Keratinocyte (primary cell): ENCODE measurements around the gene OTOA. TPM values are rescaled to one million over a fixed set of nuclear protein-coding genes. Genes with fewer than 3 reads are reported as not detected.

Source experiments
- DNase-seq: peaks from one replicate; pipeline ENCODE4 v3.0.0-alpha.2; 2011; ENCODE audit warnings: low read depth, missing footprints, low spot score
- FAIRE-seq: peaks from 2 replicates; lab custom pipeline; 2011; peaks lifted over from hg19 to GRCh38; lab: Jason Lieb, UNC
- H2AFZ ChIP-seq: 2 replicates; pipeline ENCODE4 v1.6.0; 2012; ENCODE audit warnings: low read length, control low read depth, inconsistent platforms; ENCODE audit not compliant: control insufficient read depth
- H3K27ac ChIP-seq: 2 replicates; pipeline ENCODE4 v1.5.1; 2011; ENCODE audit warnings: low read length; ENCODE audit not compliant: control insufficient read depth, insufficient read depth
- H3K27me3 ChIP-seq: 3 replicates; pipeline ENCODE4 v1.6.0; 2011; ENCODE audit warnings: low read length; ENCODE audit not compliant: control insufficient read depth, insufficient read depth; ENCODE audit errors: extremely low read depth
- H3K36me3 ChIP-seq, 2 experiments: 2 replicates in 1 of 2; 3 replicates in 1 of 2; pipeline ENCODE4 v1.5.1; 2011; ENCODE audit warnings: low read length in 2 of 2, mild to moderate bottlenecking in 1 of 2; ENCODE audit not compliant: control insufficient read depth in 2 of 2, insufficient read depth in 2 of 2; ENCODE audit errors: extremely low read depth in 1 of 2
- H3K4me1 ChIP-seq: 3 replicates; pipeline ENCODE4 v1.5.1; 2011; ENCODE audit warnings: low read length; ENCODE audit not compliant: control insufficient read depth, insufficient read depth; ENCODE audit errors: extremely low read depth
- H3K4me2 ChIP-seq: 3 replicates; pipeline ENCODE4 v1.6.0; 2011; ENCODE audit warnings: low read depth, low read length; ENCODE audit not compliant: control insufficient read depth, insufficient read depth; ENCODE audit errors: extremely low read depth
- H3K4me3 ChIP-seq, 3 experiments: fragments of 200-600 bp in 1 of 3; sonication (generic) in 1 of 3; 2 replicates in 2 of 3; 3 replicates in 1 of 3; pipeline ENCODE4 v1.5.1; 2011 to 2016; ENCODE audit warnings: low read length in 3 of 3, mild to moderate bottlenecking in 3 of 3, control low read depth in 2 of 3, inconsistent platforms in 1 of 3, low read depth in 1 of 3, mixed read lengths in 1 of 3, mixed run types in 1 of 3, moderate library complexity in 1 of 3; ENCODE audit not compliant: control insufficient read depth in 2 of 3, insufficient read depth in 2 of 3; ENCODE audit errors: extremely low read depth in 1 of 3
- H3K79me2 ChIP-seq: 2 replicates; pipeline ENCODE4 v1.6.0; 2012; ENCODE audit warnings: low read length; ENCODE audit not compliant: control insufficient read depth, insufficient read depth
- H3K9ac ChIP-seq: 3 replicates; pipeline ENCODE4 v1.6.0; 2011; ENCODE audit warnings: low read length; ENCODE audit not compliant: control insufficient read depth, insufficient read depth; ENCODE audit errors: extremely low read depth
- H3K9me1 ChIP-seq: 3 replicates; pipeline ENCODE4 v1.6.0; 2011; ENCODE audit warnings: low read length; ENCODE audit not compliant: control insufficient read depth, insufficient read depth; ENCODE audit errors: extremely low read depth
- H3K9me3 ChIP-seq: 2 replicates; pipeline ENCODE4 v1.5.1; 2012; ENCODE audit warnings: low read depth, low read length; ENCODE audit not compliant: control insufficient read depth
- H4K20me1 ChIP-seq: 3 replicates; pipeline ENCODE4 v1.6.0; 2011; ENCODE audit warnings: low read length; ENCODE audit not compliant: control insufficient read depth, insufficient read depth; ENCODE audit errors: extremely low read depth
- EZH2 ChIP-seq: IDR thresholded peaks from one replicate; pipeline ENCODE4 v1.6.1; 2012; ENCODE audit warnings: inconsistent platforms, mild to moderate bottlenecking, low read length, moderate library complexity
- dilution Hi-C: fragments of 300-500 bp; cut with MboI; formaldehyde crosslinking; loops from one replicate; pipeline ENCODE4 v1.7.0; 2020; ENCODE audit warnings: low sequenced_read_pairs; ENCODE audit not compliant: extremely low pct_ligation_motif_present
- polyA plus RNA-seq, 5 experiments: library from polyadenylated mRNA; depleted of rRNA in 3 of 5; stranded (reverse) in 3 of 5; stranded (forward) in 1 of 5; unstranded in 1 of 5; fragments of >200 nt; gene quantifications; 1 replicate in 1 of 5; 2 replicates in 3 of 5; 3 replicates in 1 of 5; pipeline versions ENCODE4 v1.2.1 to v1.2.3, GENCODE V29; 2011 to 2012; ENCODE audit warnings: missing spikeins in 2 of 5, low read depth in 1 of 5, low replicate concordance in 1 of 5
- TF ChIP-seq, protein P1 (sequence below), 3 experiments: IDR thresholded peaks in 1 of 3; conservative IDR thresholded peaks in 1 of 3; optimal IDR thresholded peaks in 1 of 3; 2 replicates in 2 of 3; 3 replicates in 1 of 3; pipeline versions ENCODE3 to v1.5.1; 2011; ENCODE audit warnings: low read length in 3 of 3, mild to moderate bottlenecking in 3 of 3, moderate library complexity in 2 of 3, control low read depth in 1 of 3, inconsistent platforms in 1 of 3; ENCODE audit not compliant: insufficient read depth in 2 of 3; ENCODE audit errors: extremely low read depth in 1 of 3

Gene OTOA
- polyA plus RNA-seq, 1 donor (not counting 4 experiments of a cell fraction or from before 2014, with no cell fraction given), result not detected

DNA sequence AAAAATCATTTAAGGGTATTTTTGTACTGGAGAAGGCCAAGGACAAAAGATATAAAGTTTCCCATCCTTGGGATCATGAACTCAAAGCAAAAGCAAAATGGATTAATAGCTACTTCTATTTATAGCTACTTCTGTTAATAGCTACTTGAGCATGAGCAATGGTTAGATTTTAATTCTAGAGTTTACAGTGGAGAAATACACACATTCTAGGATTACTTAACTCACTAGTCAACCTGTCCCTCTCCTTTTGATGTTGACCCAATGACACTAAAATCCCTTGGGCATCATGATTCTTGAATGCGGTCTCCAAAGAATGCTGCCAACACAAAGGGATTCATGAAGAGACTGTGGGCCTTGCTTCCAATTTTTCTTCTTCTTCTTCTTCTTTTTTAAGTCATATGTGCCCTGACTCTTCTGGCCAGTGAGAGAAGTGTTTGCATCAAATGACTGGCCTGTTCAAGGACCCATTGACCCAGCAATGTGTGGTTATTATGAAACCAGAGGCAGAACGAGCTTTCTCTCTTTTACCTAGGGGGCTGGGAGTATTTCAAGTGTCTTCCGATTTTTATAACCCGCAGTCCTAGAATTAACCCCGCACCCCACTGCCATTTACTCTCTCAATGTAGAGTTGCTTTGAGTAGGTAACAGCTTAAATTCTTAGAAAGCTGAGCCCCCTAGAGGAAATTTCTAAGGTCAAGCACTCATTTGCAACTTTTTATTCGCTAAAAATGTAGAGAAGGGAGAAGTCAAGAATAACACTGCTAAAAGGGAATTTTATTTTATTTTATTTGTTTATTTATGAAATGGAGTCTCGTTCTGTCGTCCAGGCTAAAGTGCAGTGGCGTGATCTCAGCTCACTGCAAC, 34.6 kb downstream of the OTOA start:
- Histone ChIP-seq H3K9me1 (no peaks in the 10 kb centered on the region), H3K4me2 (no peak overlapping the region), H3K36me3 (no peaks in the 10 kb centered on the region), H2AFZ (no peak overlapping the region), H3K4me1 (peaks cover 4% of the 10 kb centered on the region), H4K20me1 (no peaks in the 10 kb centered on the region), H3K27me3 (no peaks in the 10 kb centered on the region), H3K79me2 (no peaks in the 10 kb centered on the region), H3K9ac (no peak overlapping the region), H3K27ac (no peak overlapping the region), H3K9me3 (no peaks in the 10 kb centered on the region), H3K4me3 (no peak overlapping the region)
- dilution Hi-C loops, result no loop called here
- no peak for FAIRE-seq
- no peak for TF ChIP-seq EZH2
- TF ChIP-seq, protein P1, sequence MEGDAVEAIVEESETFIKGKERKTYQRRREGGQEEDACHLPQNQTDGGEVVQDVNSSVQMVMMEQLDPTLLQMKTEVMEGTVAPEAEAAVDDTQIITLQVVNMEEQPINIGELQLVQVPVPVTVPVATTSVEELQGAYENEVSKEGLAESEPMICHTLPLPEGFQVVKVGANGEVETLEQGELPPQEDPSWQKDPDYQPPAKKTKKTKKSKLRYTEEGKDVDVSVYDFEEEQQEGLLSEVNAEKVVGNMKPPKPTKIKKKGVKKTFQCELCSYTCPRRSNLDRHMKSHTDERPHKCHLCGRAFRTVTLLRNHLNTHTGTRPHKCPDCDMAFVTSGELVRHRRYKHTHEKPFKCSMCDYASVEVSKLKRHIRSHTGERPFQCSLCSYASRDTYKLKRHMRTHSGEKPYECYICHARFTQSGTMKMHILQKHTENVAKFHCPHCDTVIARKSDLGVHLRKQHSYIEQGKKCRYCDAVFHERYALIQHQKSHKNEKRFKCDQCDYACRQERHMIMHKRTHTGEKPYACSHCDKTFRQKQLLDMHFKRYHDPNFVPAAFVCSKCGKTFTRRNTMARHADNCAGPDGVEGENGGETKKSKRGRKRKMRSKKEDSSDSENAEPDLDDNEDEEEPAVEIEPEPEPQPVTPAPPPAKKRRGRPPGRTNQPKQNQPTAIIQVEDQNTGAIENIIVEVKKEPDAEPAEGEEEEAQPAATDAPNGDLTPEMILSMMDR (optimal IDR thresholded peaks at IDR 0.05 in 1 of 3, IDR thresholded peaks at IDR 0.05 in 1 of 3, conservative IDR thresholded peaks at IDR 0.05 in 1 of 3; ENCODE audit: extremely low read depth in 1 of 3, insufficient read depth in 2 of 3, low read length in 3 of 3), result no peak
- DNase-seq, result no peak

DNA sequence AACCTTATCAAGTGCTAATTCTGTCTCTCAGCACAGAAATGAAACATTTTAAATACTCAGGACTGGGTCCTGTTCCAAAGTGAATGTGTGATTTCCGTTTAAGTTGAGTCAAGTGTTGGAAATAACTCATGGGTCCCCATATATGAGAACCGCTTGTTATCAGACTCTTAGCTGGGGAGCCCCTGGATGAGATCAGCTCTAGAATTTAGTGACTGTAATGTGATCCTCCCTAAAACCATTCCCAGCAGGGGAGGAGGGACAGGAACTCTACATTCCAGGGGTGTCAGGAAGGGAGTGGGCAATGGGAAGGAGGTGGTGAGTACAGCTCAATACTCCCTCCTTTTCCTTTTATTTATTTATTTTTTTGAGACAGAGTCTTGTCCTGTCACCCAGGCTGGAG, 37.5 kb downstream of the OTOA start:
- no peak for FAIRE-seq

More for the DNA sequence above, 37.5 kb downstream of the OTOA start:
- Histone ChIP-seq H3K27me3 (no peaks in the 10 kb centered on the region), H4K20me1 (no peaks in the 10 kb centered on the region), H3K9ac (no peak overlapping the region), H3K27ac (no peak overlapping the region), H3K36me3 (no peaks in the 10 kb centered on the region), H3K79me2 (no peaks in the 10 kb centered on the region), H2AFZ (no peak overlapping the region), H3K9me1 (no peaks in the 10 kb centered on the region), H3K9me3 (no peaks in the 10 kb centered on the region), H3K4me2 (no peak overlapping the region), H3K4me1 (peaks cover 9% of the 10 kb centered on the region), H3K4me3 (no peak overlapping the region)
- no peak for TF ChIP-seq EZH2
- TF ChIP-seq, protein P1 (optimal IDR thresholded peaks at IDR 0.05 in 1 of 3, IDR thresholded peaks at IDR 0.05 in 1 of 3, conservative IDR thresholded peaks at IDR 0.05 in 1 of 3; ENCODE audit: extremely low read depth in 1 of 3, insufficient read depth in 2 of 3, low read length in 3 of 3), result no peak
- dilution Hi-C loops, result no loop called here
- no peak for DNase-seq
